ENCODE data around the gene WDR82.

GRCh38 chr3:52221141-52221562 is 57.3 kb downstream of the WDR82 start:
- TF ChIP-seq ZFP30 (CRISPR knock-in tag; IDR thresholded peaks at IDR 0.05) (no peak), TCF4 (CRISPR knock-in tag; IDR thresholded peaks at IDR 0.05; ENCODE audit: borderline replicate concordance) (no peak), ZNF70 (CRISPR knock-in tag; IDR thresholded peaks at IDR 0.05) (no peak), SNAI2 (CRISPR knock-in tag; IDR thresholded peaks at IDR 0.05) (no peak), CSRNP3 (CRISPR knock-in tag; IDR thresholded peaks at IDR 0.05) (no peak), CREB5 (CRISPR knock-in tag; IDR thresholded peaks at IDR 0.05; ENCODE audit: low read depth) (no peak), TSHZ2 (CRISPR knock-in tag; IDR thresholded peaks at IDR 0.05) (no peak), RARB (CRISPR knock-in tag; IDR thresholded peaks at IDR 0.05) (no peak), BACH2 (CRISPR knock-in tag; IDR thresholded peaks at IDR 0.05; ENCODE audit: borderline replicate concordance) (no peak), TOX (CRISPR knock-in tag; IDR thresholded peaks at IDR 0.05; ENCODE audit: borderline replicate concordance) (no peak)
